GM19035 (cell line): ENCODE measurements around the gene FBXL2.
"Not testable (repeated sequence)": the region's sequence is repeated elsewhere in the genome, so short reads cannot be mapped to it uniquely, and the experiment has no call there.

Experiments
- ATAC-seq: cut with Tn5 transposase; IDR thresholded peaks from one replicate; pipeline ENCODE4 v1.9.1; 2021; ENCODE audit not compliant: unreplicated experiment

Gene FBXL2

GRCh38 chr3:33383951-33384350, 106.7 kb downstream of the FBXL2 start:
- ATAC-seq, result no peak

DNA sequence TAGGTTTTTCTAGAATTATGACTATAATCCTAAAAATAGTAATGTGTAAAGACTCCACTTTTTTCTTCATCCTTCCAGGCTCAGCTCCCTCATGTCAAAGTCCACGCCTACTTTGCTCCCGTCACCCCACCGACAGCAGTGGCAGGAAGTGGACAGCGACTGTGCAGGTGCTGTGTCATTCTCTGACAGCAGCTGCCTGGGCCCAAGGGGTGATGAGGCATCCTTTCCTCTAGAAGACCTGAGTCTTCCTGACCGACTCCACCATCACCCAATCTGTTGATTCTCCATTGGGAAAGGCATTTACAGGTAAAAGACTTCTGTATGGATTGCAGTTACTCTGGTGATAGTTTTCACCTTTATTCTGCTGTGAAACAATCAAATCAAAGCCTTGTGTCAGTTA, 108.2 kb downstream of the FBXL2 start:
- ATAC-seq, result no peak

DNA sequence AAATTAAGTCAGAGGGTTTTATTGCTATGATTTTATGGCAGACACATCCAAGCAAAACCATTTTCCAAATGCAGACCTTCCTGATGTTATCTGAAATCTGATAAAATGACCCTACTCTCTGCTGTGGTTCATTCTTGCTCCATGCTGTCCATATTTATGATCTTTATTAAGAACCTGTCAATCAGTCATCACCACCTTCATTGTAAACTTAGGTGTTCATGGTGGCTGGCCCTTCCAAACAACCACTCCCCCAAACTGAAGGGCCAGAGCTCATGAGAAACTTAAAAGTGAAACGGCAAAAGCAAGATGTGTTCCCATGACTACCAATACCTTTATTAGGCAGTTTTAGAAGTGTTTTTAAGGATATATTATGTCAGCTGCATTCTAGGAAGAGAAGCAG, 109.4 kb downstream of the FBXL2 start:
- no peak for ATAC-seq

GRCh38 chr3:33388374-33389100, 111.3 kb downstream of the FBXL2 start:
- no peak for ATAC-seq

DNA sequence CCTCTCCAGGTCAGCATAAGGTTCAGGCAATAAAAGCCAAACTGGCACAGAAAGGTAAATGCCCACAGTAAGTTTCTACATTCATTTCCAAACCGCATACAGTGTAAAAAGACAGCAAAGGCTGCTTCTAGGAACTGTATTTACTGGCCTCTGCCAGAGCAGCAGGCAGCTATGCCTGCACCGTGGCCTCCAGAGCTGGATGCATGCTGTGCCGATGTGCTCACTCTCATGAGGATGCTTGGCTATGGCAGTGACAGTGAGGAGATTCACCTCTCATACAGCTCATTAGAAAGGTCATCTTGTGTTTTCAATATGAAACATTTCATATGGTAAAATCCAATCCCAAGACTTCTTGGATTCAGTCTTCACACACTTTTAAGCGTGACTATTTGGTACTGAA, 112.7 kb downstream of the FBXL2 start:
- no peak for ATAC-seq

DNA sequence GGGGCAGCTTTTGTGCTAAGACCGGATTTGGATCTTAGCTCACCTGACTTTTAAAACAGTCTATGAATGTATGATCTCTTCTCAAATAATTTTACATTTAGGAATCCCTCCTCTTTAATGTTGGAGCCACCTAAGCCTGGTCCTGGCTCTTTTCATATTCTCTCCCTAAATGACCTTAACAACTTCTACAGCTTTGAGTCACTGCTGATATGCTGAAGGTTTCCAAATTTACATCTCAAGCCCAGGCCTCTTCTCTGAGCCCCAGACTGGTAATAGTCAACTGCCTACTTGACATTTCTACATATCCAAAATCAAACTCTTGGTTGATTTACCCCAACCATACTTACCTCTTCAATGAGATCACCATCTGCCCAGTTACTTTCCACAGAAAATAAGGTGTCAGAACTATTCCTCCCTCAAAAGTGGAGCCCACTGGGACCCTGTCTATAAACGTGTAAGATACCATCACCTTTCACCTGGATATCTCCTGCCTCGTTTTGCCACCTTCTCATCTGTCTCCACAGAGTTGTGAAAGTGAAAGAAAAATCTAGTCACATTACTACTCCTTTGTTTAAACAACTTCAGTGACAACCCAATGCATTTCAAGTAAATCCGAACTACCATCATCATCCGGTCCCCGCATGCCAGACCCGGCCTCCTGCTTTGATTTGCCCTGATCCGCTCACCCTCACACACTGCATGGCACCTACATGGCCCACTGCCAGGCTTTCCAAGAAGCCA, 114.2 kb downstream of the FBXL2 start:
- no peak for ATAC-seq

DNA sequence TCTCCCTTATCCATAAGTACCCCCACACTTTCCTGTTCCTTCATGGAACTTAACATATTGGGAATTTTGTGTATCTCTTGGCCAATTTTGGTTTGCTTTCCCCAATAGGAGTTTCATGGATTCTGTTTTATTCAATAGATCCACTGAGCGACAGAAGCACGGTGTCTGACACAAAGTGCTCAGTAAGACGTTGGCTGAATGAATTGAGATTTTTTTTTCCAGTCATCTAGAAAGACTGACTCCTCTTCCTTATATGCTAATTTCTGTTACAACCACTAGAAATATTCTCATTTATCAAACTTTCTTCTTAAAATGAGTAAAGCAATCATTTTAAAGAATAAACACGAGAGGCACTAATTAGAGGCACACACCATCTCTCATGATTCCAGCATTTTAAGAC, 114.9 kb downstream of the FBXL2 start:
- no peak for ATAC-seq

- no peak for ATAC-seq
Measured at GRCh38 chr3:33392703-33393125, 115.5 kb downstream of the FBXL2 start.

- no peak for ATAC-seq
Measured at GRCh38 chr3:33394403-33395054, 117.3 kb downstream of the FBXL2 start.

- no peak for ATAC-seq
Measured at GRCh38 chr3:33395900-33396299, 118.7 kb downstream of the FBXL2 start.

DNA sequence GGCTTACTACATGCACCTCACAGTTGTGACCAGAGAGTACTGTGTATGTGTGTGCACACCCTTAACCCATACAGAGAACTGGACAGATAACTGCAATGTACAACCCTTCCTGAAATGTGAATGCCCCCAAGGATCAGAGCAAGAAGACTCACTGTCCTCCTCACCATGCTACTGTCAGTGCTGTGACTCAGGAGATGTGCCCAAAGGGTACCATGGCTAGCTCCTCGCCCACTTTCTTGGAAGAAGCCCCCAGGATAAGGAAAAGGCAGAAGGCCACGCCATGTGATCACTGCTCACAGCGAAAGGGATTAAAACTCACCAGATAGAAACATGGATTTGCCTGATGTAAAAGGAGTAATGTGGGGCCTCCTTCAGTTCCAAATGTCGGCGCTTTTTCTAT, 121.2 kb downstream of the FBXL2 start:
- no peak for ATAC-seq

DNA sequence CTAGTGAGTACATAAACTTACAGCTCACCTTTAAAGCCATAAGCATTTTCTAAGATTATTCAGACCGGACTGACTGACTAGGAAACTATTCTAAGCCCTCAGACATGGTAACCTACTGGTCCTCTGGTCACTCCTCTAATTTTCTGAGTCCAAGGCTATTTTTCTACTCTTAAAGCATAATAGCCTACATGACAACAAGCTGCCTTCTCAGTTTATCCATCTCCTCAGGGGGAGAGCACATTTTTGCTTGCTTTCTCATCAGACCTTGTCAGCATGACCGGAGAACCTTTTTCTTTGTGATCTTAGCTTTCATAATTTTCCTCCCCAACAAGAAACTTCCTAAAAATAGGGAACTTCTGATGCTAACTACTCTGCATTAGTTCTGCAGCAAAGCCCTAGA, 124.5 kb downstream of the FBXL2 start:
- no peak for ATAC-seq

GRCh38 chr3:33402936-33403335, 125.7 kb downstream of the FBXL2 start:
- ATAC-seq, result no peak

- ATAC-seq, result no peak
Measured at GRCh38 chr3:33403756-33404155, 126.5 kb downstream of the FBXL2 start.

- ATAC-seq, result not testable (repeated sequence)
Measured at GRCh38 chr3:33410816-33411215, 133.6 kb downstream of the FBXL2 start.

- no peak for ATAC-seq
Measured at GRCh38 chr3:33417066-33417673, 139.9 kb downstream of the FBXL2 start.

DNA sequence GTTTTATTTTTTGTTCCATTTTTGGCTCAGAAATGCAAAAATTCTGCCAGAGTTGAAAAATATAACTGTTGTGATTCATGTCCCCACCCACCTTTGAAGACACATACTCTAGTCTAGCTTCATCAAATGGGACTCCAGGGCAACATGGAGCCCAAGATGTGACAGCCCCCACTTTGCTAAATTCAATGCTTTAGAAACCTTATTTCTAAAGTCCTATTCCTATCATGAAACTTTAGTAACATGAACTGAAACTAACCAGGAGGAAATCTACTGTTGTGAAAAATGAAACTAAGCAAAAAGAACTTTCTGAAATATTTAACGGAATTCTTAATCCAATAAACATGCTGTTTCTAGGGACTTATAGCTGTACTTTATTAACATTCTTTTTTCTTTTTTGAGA, 142.7 kb downstream of the FBXL2 start:
- ATAC-seq, result no peak

DNA sequence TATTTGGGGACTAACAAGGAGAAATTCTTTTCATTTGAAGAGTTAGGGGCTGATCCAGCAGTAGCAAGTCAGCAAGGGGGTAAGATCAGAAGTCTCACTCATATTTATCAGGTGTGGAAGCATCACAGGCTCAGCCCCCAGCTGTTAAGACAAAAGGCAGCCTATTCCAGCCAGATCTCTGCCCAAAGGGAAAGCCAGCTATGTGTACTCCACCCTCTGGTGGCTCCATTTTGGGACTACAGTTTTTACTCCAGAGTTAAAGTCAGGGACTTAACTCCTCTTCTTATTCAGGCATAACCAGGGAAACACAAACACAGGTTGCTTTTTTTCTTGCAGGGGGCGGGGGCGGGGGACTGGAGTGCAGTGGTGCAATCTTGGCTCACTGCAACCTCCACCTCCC, 143.7 kb downstream of the FBXL2 start:
- no peak for ATAC-seq

DNA sequence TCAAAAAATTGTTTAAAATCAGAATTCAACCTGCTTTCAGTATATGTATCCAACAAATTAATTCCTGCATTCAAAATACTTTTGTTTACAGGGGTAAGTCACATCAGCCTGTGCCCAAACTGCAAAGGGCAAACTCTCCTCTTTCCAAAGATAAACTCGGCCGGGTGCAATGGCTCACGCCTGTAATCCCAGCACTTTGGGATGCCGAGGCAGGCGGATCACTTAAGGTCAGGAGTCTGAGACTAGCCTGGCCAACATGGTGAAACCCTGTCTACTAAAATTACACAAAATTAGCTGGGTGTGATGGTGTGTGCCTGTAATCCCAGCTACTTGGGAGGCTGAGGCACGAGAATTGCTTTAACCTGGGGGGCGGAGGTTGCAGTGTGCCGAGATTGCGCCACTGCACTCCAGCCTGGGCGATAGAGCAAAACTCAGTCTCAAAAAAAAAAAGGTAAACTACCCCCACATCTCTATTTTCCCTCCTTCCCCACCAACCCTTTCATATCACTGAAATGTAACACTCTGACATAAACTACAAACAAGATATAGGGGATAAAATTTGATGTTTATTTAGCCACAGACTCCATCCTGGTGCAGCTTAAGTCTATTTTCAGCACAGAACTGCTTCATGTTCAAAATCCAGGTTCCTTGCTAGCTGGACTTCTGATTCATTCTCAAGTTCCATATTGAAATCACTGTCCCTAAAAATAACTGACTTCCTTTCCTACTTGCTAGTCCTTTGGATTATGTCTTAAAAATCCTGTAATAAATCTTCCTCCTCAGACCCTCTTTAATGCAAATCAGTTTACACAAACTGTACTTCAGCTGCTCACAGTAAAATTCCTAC, 147.6 kb downstream of the FBXL2 start:
- no peak for ATAC-seq

DNA sequence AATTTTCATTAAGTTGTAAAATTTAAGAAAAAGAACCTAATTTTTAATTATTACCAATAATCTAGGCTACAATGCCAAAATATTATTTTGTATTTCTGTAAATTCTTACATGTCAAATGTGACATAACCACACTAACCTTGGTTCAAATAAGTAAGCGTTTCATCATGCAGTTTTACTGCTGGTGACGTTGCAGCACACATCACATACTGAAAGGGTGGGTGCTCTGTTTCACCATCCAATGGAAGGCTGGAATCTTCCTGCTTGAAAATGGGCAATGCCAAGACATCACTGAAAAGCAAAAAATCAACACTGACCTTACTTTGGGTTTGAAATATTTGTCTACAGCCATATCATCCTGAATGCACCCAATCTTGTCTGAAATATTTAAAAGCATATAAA, 148.2 kb downstream of the FBXL2 start:
- no peak for ATAC-seq

- no peak for ATAC-seq
Measured at GRCh38 chr3:33426068-33426467, 148.8 kb downstream of the FBXL2 start.
